ENCODE measurements around the gene GIN1.
"Not testable (repeated sequence)": the region's sequence is repeated elsewhere in the genome, so short reads cannot be mapped to it uniquely, and the experiment has no call there.

The GIN1 gene

DNA sequence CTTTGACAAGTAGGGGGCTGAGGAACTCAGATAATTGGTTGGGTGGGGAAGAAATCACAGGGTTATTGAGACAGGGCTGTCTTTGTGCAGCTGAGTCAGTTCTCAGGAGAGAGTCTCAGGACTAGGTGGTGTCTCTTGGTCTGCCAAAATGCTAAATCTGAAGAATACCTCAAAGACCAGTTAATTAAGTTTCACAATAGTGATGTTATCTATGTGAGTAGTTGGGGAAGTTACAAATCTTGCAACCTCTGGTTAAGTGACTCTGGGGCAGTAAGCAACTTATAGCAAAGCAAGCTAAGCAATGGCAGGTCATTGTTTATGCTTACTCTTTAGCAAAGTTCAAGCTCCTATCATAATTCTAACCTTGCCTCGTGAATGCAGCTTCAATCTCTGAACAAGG lies 53.6 kb downstream of the GIN1 start:
- Histone ChIP-seq H3K9ac (ENCODE audit: insufficient read length, low read depth) (no peak overlapping the region), H3K27me3 (ENCODE audit: insufficient read depth, insufficient read length) (no peaks in the 10 kb centered on the region), H3K4me1 (ENCODE audit: insufficient read depth, insufficient read length) (no peaks in the 10 kb centered on the region), H3K4me3 (ENCODE audit: insufficient read length, low read depth) (no peak overlapping the region), H3K36me3 (ENCODE audit: insufficient read depth, insufficient read length, low read length) (no peaks in the 10 kb centered on the region), H3K9me3 (ENCODE audit: insufficient read depth, low read length) (no peaks in the 10 kb centered on the region)
- DNase-seq (ENCODE audit: low read depth, low spot score) = no peak
- TF ChIP-seq SUZ12 (IDR thresholded peaks at IDR 0.05; ENCODE audit: extremely low read depth, insufficient read depth, insufficient read length) (no peak), YY1 (IDR thresholded peaks at IDR 0.05; ENCODE audit: insufficient read depth, insufficient read length) (no peak), ZNF274 (IDR thresholded peaks at IDR 0.05; ENCODE audit: low read depth, low read length) (no peak)

DNA sequence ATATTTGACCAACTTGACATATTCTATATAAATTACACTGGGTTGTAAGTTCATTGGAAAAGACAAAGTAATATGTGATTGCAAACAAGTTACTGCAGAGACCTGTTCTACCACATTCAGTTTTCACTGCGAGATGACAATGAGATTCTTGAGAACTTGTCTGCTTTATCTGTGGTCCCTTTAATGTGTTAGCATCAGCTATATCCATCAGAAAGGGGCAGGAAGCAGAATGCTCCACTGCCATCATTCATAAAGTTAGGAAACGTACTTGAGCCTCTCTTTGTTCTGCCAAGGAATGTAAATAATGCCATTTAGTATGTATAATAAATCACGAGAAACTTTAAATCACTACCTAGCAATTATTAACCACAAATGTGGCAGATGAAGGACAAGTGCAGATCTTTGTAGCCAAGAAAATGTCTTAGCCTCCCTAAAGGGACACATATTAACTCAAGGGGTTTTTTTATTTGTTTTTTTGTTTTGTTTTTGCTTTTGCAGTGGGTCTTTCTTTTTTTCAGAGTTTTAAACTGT lies 59.4 kb downstream of the GIN1 start:
- H3K27me3 ChIP-seq (ENCODE audit: insufficient read depth, insufficient read length) = no peaks in the 10 kb centered on the region
- no peaks in the 10 kb centered on the region for H3K36me3 ChIP-seq (ENCODE audit: insufficient read depth, insufficient read length, low read length)
- no peak overlapping the region for H3K9ac ChIP-seq (ENCODE audit: insufficient read length, low read depth)
- H3K4me1 ChIP-seq (ENCODE audit: insufficient read depth, insufficient read length) = no peaks in the 10 kb centered on the region
- DNase-seq (ENCODE audit: low read depth, low spot score) = no peak
- no peak for TF ChIP-seq YY1 (IDR thresholded peaks at IDR 0.05; ENCODE audit: insufficient read depth, insufficient read length)
- no peak for TF ChIP-seq SUZ12 (IDR thresholded peaks at IDR 0.05; ENCODE audit: extremely low read depth, insufficient read depth, insufficient read length)
- no peak for TF ChIP-seq ZNF274 (IDR thresholded peaks at IDR 0.05; ENCODE audit: low read depth, low read length)
- H3K9me3 ChIP-seq (ENCODE audit: insufficient read depth, low read length) = no peaks in the 10 kb centered on the region
- H3K4me3 ChIP-seq (ENCODE audit: insufficient read length, low read depth) = no peak overlapping the region

DNA sequence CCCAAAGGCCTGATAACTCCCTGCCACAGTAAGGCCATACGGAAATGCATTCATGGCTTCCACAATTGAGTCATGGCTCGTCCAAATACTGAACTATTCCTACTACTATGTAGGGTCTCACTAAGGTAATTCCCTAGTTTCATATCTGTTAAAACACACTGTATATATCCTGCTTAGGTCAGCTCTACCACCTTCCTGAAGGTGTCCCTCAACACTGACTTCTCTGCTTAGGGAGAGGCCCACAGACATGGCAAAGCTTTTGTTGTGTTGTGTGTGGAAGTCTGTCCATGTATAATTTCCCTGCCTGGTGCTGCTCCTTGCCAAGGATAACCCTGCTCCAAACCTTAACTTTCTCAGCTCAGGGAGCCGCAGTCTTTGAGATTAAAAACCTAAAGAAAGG lies 60.4 kb downstream of the GIN1 start:
- Histone ChIP-seq H3K9ac (ENCODE audit: insufficient read length, low read depth) (no peak overlapping the region), H3K36me3 (ENCODE audit: insufficient read depth, insufficient read length, low read length) (no peaks in the 10 kb centered on the region), H3K27me3 (ENCODE audit: insufficient read depth, insufficient read length) (no peaks in the 10 kb centered on the region), H3K9me3 (ENCODE audit: insufficient read depth, low read length) (no peaks in the 10 kb centered on the region), H3K4me3 (ENCODE audit: insufficient read length, low read depth) (no peak overlapping the region), H3K4me1 (ENCODE audit: insufficient read depth, insufficient read length) (no peaks in the 10 kb centered on the region)
- TF ChIP-seq ZNF274 (IDR thresholded peaks at IDR 0.05; ENCODE audit: low read depth, low read length) (no peak), YY1 (IDR thresholded peaks at IDR 0.05; ENCODE audit: insufficient read depth, insufficient read length) (no peak), SUZ12 (IDR thresholded peaks at IDR 0.05; ENCODE audit: extremely low read depth, insufficient read depth, insufficient read length) (no peak)
- DNase-seq (ENCODE audit: low read depth, low spot score) = no peak

DNA sequence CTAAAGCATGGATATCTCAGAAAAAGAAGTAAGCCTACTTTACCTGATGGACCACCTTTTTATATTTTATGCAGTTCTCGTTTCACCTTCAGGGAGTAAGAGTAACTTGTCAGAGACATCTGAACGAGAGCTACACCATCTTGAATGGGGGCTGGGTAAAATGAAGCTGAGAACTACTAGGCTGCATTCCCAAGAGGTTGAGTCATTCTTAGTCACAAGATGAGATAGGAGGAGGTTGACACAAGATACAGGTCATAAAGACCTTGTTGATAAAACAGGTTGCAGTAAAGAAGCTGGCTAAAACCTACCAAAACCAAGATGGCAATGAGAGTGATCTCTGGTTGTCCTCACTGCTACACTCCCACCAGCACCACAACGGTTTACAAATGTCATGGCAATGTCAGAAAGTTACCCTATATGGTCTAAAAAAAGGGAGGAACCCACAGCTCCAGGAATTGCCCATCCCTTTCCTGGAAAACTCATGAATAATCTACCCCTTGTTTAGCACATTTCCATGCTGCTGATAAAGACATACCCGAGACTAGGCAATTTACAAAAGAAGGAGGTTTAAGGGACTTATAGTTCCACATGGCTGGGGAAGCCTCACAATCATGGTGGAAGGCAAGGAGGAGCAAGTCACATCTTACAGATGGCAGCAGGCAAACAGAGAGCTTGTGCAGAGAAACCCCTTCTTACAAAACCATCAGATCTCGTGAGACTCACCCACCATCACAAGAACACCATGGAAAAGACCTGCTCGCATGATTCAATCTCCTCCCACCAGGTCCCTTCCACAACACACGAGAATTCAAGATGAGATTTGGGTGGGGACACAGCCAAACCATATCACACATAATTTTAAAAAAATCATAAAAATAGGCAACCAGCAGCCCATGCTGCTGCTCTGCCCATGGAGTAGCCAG lies 62.5 kb downstream of the GIN1 start:
- Histone ChIP-seq H3K36me3 (ENCODE audit: insufficient read depth, insufficient read length, low read length) (no peaks in the 10 kb centered on the region), H3K27me3 (ENCODE audit: insufficient read depth, insufficient read length) (no peaks in the 10 kb centered on the region), H3K9me3 (ENCODE audit: insufficient read depth, low read length) (no peaks in the 10 kb centered on the region), H3K4me1 (ENCODE audit: insufficient read depth, insufficient read length) (no peaks in the 10 kb centered on the region), H3K4me3 (ENCODE audit: insufficient read length, low read depth) (no peak overlapping the region), H3K9ac (ENCODE audit: insufficient read length, low read depth) (no peak overlapping the region)
- DNase-seq (ENCODE audit: low read depth, low spot score) = no peak
- TF ChIP-seq YY1 (IDR thresholded peaks at IDR 0.05; ENCODE audit: insufficient read depth, insufficient read length) = no peak
- TF ChIP-seq ZNF274 (IDR thresholded peaks at IDR 0.05; ENCODE audit: low read depth, low read length) = no peak
- TF ChIP-seq SUZ12 (IDR thresholded peaks at IDR 0.05; ENCODE audit: extremely low read depth, insufficient read depth, insufficient read length) = no peak

DNA sequence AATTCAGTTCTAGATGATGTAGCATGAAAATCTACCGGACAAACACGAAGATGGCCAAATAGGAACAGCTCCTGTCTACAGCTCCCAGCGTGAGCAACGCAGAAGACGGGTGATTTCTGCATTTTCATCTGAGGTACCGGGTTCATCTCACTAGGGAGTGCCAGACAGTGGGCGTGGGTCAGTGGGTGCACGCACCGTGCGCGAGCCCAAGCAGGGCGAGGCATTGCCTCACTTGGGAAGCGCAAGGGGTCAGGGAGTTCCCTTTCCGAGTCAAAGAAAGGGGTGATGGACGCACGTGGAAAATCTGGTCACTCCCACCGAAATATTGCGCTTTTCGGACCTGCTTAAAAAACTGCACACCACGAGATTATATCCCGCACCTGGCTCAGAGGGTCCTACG lies 73.2 kb downstream of the GIN1 start:
- not testable (repeated sequence) for H3K4me1 ChIP-seq (ENCODE audit: insufficient read depth, insufficient read length); H3K9me3 ChIP-seq (ENCODE audit: insufficient read depth, low read length); H3K4me3 ChIP-seq (ENCODE audit: insufficient read length, low read depth); H3K36me3 ChIP-seq (ENCODE audit: insufficient read depth, insufficient read length, low read length); H3K27me3 ChIP-seq (ENCODE audit: insufficient read depth, insufficient read length); H3K9ac ChIP-seq (ENCODE audit: insufficient read length, low read depth); DNase-seq (ENCODE audit: low read depth, low spot score)

DNA sequence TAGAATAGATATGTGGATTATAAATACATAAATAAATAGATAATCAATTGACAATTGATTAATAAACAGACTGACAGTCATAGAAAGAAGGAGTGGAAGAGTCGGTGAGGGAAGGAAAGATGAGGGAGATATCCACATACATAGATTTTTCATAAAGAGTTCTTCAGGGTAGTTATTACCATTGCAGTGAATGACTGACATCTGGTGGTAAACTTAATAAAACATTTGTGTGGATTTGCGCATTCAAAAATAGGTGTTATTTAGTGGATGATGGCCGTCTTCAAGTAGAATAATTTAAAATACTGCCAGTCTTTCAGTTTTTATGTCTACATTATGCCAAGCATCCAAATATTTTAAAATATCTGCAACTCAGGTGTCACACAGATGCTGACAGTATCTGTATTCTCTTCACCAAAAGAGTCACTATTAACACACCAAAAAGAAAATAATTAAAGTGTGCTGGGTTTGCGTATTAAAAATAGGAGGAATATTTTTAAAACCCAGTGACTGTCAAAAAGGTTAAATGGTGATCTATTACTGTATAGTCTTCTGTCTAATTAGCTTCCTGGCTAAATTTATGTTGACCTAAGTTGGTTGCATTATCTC lies 78.8 kb downstream of the GIN1 start:
- TF ChIP-seq YY1 (IDR thresholded peaks at IDR 0.05; ENCODE audit: insufficient read depth, insufficient read length) = no peak
- no peak for TF ChIP-seq SUZ12 (IDR thresholded peaks at IDR 0.05; ENCODE audit: extremely low read depth, insufficient read depth, insufficient read length)
- no peak for TF ChIP-seq ZNF274 (IDR thresholded peaks at IDR 0.05; ENCODE audit: low read depth, low read length)
- no peak for DNase-seq (ENCODE audit: low read depth, low spot score)

DNA sequence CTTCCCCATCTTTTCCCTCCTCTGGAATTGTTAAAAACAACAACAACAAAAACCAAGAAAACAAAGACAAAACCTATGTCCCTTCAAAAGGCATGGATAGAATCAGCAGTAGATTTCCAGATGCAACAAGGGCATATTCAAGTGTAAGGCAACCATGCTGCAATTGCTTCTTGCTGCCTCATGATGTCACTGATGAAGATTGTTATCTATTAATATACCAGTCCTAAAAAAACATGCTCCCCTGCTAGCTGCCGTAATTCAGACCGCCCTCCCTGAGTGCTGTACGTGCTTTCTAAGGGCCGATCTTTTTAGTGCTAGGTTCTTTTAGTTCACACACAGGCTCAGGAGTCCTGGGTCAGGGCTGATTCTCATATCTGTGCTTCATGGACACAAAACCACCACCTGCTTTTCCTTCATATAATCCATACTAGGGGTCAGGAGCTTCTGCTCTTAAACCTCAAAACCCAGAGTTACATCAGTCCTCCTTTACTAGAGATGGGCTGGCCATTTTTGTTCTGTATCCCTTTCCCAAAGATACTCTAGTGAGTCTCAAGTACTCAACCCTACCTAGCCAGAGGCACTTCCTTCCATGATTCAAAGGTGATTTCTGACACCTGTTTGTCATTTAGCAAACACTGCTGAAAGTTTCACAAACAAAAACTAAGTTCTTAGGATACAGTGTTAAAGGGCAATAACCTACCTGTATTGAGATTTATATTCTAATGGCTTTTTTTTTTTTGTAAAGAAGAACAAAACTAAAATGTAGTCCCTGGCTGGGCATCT lies 82.1 kb downstream of the GIN1 start:
- H3K36me3 ChIP-seq (ENCODE audit: insufficient read depth, insufficient read length, low read length) = no peaks in the 10 kb centered on the region
- H3K9ac ChIP-seq (ENCODE audit: insufficient read length, low read depth) = no peak overlapping the region
- no peak for TF ChIP-seq SUZ12 (IDR thresholded peaks at IDR 0.05; ENCODE audit: extremely low read depth, insufficient read depth, insufficient read length)
- no peak for TF ChIP-seq ZNF274 (IDR thresholded peaks at IDR 0.05; ENCODE audit: low read depth, low read length)
- no peak for TF ChIP-seq YY1 (IDR thresholded peaks at IDR 0.05; ENCODE audit: insufficient read depth, insufficient read length)
- no peaks in the 10 kb centered on the region for H3K27me3 ChIP-seq (ENCODE audit: insufficient read depth, insufficient read length)
- DNase-seq (ENCODE audit: low read depth, low spot score) = no peak
- H3K4me3 ChIP-seq (ENCODE audit: insufficient read length, low read depth) = no peak overlapping the region
- H3K4me1 ChIP-seq (ENCODE audit: insufficient read depth, insufficient read length) = no peaks in the 10 kb centered on the region
- peaks cover 15% of the 10 kb centered on the region; the same call in 1 of the 2 replicates for H3K9me3 ChIP-seq (ENCODE audit: insufficient read depth, low read length)

More for the DNA sequence above, 78.8 kb downstream of the GIN1 start:
- Histone ChIP-seq H3K36me3 (ENCODE audit: insufficient read depth, insufficient read length, low read length) (no peaks in the 10 kb centered on the region), H3K4me3 (ENCODE audit: insufficient read length, low read depth) (no peak overlapping the region), H3K9me3 (ENCODE audit: insufficient read depth, low read length) (no peaks in the 10 kb centered on the region), H3K4me1 (ENCODE audit: insufficient read depth, insufficient read length) (no peaks in the 10 kb centered on the region), H3K9ac (ENCODE audit: insufficient read length, low read depth) (no peak overlapping the region), H3K27me3 (ENCODE audit: insufficient read depth, insufficient read length) (no peaks in the 10 kb centered on the region)
